Mucosa of descending colon (tissue), 3 donors: ENCODE data around the gene CLEC17A. TPM values are rescaled to one million over a fixed set of nuclear protein-coding genes. Genes with fewer than 3 reads are reported as not detected.
"Not testable (repeated sequence)": the region's sequence is repeated elsewhere in the genome, so short reads cannot be mapped to it uniquely, and the experiment has no call there.

Source experiments
- ATAC-seq: fragments of 200-7000 bp; cut with Tn5 transposase; one replicate; pipeline ENCODE4 v1.9.1; 2020; ENCODE audit warnings: mild to moderate bottlenecking, moderate library complexity
- DNase-seq, 3 donors: peaks; one replicate each; pipeline ENCODE4 v3.0.0-alpha.2; 2020
- H3K36me3 ChIP-seq: fragments of 200-600 bp; one replicate; pipeline ENCODE4 v1.8.0; 2021; ENCODE audit warnings: low read depth, mild to moderate bottlenecking
- H3K4me1 ChIP-seq: fragments of 200-600 bp; one replicate; pipeline ENCODE4 v1.8.0; 2021; ENCODE audit warnings: low read depth, mild to moderate bottlenecking
- H3K4me3 ChIP-seq: fragments of 200-600 bp; one replicate; pipeline ENCODE4 v1.8.0; 2021; ENCODE audit warnings: mild to moderate bottlenecking
- H3K9me3 ChIP-seq: fragments of 200-600 bp; one replicate; pipeline ENCODE4 v1.8.0; 2021; ENCODE audit warnings: mild to moderate bottlenecking
- CTCF ChIP-seq: fragments of 200-600 bp; IDR thresholded peaks from one replicate; pipeline ENCODE4 v1.8.0; 2022; ENCODE audit warnings: antibody characterized with exemption, mild to moderate bottlenecking
- intact Hi-C, 2 donors: fragments of 100-400 bp; cut with DNase I in 1 of 2; cut with micrococcal nuclease in 1 of 2; formaldehyde crosslinking; loops; one replicate each; pipeline versions ENCODE4 v1.11.0 to v1.11.1; 2022; cut with DNase I, micrococcal nuclease
- total RNA-seq, 3 donors: library from RNA; stranded (reverse); fragmentation: NEBNext Ultra II Directional in 2 of 3; extraction: Animal tissue kit (Norgen Biotek cat#: 25700) in 2 of 3; gene quantifications; one replicate each; pipeline versions ENCODE4 v1.2.1 to v1.2.4, GENCODE V29; 2021 to 2023
- donor health status: DM: no; HTN: no; CAD: no; lungs with moderate emphysema.
- donor health status: DM: no; HTN: no; CAD: no.
- donor health status: DM: no; HTN: yes; CAD: no.

CLEC17A gene
- total RNA-seq, 3 donors from 2014 or later: 0.29 to 0.34 TPM; not detected in 1

GRCh38 chr19:14616407-14616806 lies 33.5 kb downstream of the CLEC17A start:
- Histone ChIP-seq H3K36me3 (no peaks in the 10 kb centered on the region), H3K4me1 (no peaks in the 10 kb centered on the region), H3K9me3 (peaks cover 14% of the 10 kb centered on the region), H3K4me3 (no peak overlapping the region)
- intact Hi-C loops: no loop called here
- DNase-seq (no peak), ATAC-seq (no peak)
- no peak for TF ChIP-seq CTCF

GRCh38 chr19:14619404-14619803 lies 36.5 kb downstream of the CLEC17A start:
- Histone ChIP-seq H3K4me3 (no peak overlapping the region), H3K9me3 (peaks cover 14% of the 10 kb centered on the region), H3K4me1 (no peaks in the 10 kb centered on the region), H3K36me3 (no peaks in the 10 kb centered on the region)
- ATAC-seq: no peak
- intact Hi-C loops: no loop called here
- no peak for TF ChIP-seq CTCF
- DNase-seq: no peak

GRCh38 chr19:14624491-14624890 lies 41.6 kb downstream of the CLEC17A start:
- ATAC-seq, H3K36me3 ChIP-seq, H3K9me3 ChIP-seq, H3K4me1 ChIP-seq, intact Hi-C loops, H3K4me3 ChIP-seq, DNase-seq: not testable (repeated sequence)

GRCh38 chr19:14629557-14629956 lies 46.7 kb downstream of the CLEC17A start:
- Histone ChIP-seq H3K4me1 (no peaks in the 10 kb centered on the region), H3K4me3 (no peak overlapping the region), H3K36me3 (no peaks in the 10 kb centered on the region), H3K9me3 (peaks cover 4% of the 10 kb centered on the region)
- intact Hi-C loops: no loop called here
- TF ChIP-seq CTCF: no peak
- no peak for DNase-seq
- ATAC-seq: no peak

GRCh38 chr19:14632286-14632685 lies 49.4 kb downstream of the CLEC17A start:
- DNase-seq: peak in 1 of 3 donors; percentile 6
- Histone ChIP-seq H3K4me3 (no peak overlapping the region), H3K9me3 (peaks cover 4% of the 10 kb centered on the region), H3K4me1 (no peaks in the 10 kb centered on the region), H3K36me3 (no peaks in the 10 kb centered on the region)
- no peak for ATAC-seq
- intact Hi-C loops: no loop called here
- no peak for TF ChIP-seq CTCF

GRCh38 chr19:14639536-14640277 lies 56.8 kb downstream of the CLEC17A start:
- no peak for ATAC-seq
- no peak for TF ChIP-seq CTCF
- intact Hi-C loops: no loop called here
- no peaks in the 10 kb centered on the region for H3K36me3 ChIP-seq
- H3K9me3 ChIP-seq: peaks cover 8% of the 10 kb centered on the region
- H3K4me1 ChIP-seq: no peaks in the 10 kb centered on the region
- H3K4me3 ChIP-seq: no peak overlapping the region
- DNase-seq: no peak
